Middle frontal gyrus (tissue), 1 donor: Measurements from ENCODE around the gene BHLHA15.

Source experiments
- DNase-seq: peaks from one replicate; pipeline ENCODE4 v3.0.0-alpha.2; 2015; ENCODE audit warnings: low spot score; ENCODE audit errors: extremely low spot score

Gene BHLHA15

DNA sequence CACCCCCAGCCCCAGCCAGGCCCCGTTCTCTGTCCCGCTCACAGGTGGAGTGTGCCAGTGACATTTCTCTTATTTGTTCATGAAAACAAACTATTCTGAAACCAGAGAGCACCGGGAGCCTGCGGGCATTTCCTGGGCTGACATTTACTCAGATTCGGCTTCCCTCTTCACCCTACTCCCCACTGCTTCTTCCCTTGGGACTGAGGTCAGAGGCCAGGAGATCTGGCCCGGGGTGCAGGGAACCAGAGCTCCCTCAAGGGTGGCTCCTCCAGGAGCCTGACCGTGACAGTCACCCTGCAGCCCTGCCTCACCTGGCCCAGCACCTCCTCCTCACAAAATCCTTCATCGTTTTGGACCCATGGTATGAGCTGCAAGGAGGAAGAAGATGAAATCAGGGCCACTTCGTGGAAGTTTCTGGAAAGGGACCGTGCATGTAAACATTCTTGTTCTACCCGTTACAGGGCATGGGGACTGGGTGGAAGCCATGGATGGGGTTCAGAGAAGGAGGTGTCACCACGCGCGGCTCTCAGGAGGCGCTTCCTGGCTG is 12.2 kb downstream of the BHLHA15 start:
- no peak for DNase-seq

DNA sequence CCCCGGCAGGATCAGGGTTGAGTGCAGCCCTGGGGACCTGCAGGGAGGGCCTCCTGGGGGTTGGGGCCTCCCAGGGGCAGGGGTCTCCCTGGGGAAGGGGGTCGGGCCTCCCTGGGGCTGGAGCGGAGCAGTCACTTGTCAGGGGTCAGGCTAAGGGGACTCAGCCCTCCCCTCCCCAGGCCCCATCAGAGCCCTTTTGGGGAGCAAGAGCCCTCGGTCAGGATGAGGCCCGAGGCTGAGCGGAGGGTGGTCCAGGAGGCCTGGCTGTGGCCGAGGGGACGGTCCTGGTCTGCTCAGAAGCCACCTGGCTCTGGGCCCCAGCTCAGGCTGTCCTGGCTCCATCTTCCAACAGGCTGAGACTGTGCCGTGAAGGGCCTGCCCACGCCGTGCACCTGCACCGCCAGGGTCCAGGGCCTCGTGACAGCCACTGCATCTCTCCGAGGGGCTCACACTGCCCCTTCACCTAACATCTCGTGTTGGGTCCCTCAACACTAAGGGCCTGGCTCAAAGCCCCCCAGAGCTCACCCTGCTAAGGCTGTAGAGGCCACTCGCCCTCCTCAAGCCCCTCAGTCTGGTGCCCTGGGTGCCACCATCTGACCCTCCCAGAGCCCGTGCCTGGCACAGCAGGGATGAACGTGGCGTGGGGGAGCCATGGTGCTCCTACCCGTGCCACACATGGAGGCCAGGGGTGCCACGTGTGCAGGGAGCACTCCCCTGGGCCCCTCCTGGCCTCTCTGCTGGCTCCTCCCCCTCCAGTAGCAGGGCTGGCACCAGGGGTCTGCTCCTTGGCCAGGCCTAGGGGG is 12.9 kb downstream of the BHLHA15 start:
- DNase-seq = no peak

DNA sequence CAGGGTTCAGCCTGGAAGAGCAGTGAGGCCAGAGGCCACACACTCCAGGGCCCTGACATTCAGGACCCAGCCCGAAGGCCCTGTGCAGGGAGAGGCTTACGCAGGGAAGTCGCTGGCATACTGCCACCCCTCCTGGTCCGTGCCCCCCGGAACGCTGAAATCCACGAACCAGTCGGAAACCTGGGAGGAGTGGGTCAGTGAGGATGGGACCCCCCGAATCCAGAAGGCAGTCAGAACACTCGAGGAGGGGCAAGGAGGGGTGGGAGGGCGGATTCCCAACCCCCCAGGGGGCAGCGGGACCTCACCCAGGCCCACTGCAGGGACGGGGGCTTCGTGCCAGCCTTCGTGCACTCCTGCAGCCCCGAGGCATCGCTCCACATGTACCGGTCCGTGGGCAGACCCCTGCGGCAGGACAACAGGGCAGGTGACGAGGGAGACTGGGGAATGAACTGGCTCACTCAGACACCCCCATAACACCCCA is 13.5 kb downstream of the BHLHA15 start:
- no peak for DNase-seq

DNA sequence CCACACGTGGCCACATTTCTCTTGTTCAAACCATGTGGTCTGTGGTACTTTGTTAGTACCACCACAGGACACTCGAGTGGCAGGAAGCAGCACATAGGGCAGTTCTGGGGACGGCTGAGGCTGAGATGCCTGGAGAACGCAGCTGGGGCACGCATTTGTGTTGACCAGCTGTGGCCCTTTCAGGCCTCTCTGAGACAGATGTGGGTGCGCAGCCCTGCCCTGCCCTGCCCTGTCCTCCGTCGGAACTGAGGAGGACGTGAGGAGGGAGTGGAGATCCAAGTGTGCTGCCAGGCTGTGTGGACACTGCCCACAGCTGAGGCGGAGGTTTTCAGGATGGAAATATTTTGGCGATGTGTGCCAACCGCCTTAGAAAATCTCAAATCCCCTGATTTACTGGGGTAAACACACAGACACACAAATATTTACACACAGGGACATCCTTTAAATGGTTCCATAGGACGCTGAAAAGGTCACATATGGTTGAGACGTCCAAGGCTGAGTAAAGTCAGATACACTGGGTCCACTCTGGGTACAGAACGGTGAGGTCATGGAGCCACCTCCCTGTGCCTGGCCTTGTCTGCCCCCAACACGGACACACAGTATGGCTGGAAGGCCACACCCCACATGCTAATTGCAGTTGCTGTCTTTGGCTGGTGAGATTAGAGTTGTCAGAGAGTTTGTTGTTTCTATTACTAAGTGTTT is 14.8 kb downstream of the BHLHA15 start:
- no peak for DNase-seq

DNA sequence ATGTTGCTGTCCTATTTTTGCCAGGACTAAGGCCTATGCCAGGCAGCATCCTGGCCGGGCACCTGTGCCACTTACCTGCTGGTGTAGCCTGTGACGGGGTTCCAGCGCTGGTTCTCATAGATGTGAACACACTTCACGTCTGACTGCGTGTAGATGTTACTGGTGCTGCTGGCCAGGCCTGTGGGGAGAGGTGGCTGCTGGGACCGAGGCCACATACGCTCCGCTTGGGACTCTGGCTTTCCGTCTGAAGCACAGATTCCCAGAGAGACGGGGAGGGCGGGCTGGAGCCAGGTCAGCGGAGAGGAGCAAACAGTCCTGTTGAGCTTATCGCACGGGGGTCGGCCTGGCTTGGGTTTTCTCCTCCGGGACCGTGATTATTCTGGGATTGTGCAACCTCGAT is 16.7 kb downstream of the BHLHA15 start:
- no peak for DNase-seq

DNA sequence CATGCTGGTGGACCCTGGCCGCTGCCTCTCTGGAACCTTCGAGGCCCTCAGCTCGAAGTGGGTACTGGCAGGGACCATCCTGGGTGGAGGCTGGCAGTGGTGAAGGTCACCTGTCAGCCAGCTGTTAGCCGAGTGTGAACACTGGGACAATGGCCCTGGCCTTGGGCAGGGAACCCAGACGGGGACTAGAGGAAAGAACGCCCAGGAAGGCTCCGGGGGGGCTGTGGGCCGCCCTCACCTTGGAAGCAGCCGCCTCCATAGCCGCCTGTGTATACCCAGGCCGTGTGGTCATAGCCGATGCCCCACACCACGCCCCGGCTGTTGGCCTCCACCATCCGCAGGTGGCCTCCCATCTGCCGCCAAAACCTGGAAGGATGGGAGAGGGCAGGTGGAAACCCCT is 17.6 kb downstream of the BHLHA15 start:
- DNase-seq = no peak

DNA sequence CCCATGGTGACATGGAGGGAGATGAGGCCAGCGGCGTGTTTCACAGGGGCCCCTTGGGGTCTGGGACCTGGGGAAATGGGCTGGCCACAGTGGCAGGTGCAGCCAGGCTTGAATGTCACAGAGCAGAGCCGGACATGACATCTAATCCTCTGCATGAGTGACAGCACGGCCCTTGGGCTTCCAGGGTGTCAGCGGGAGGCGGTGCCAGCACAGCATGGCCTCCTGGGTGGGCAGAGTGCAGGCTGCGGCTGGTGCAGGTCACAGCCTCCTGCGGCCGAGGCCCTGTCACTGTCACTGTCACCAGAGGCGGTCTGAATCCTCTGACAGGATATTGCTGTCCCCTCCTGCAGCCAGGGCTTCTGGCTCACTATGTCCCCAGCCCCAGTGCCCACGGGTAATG is 18.2 kb downstream of the BHLHA15 start:
- DNase-seq = no peak

DNA sequence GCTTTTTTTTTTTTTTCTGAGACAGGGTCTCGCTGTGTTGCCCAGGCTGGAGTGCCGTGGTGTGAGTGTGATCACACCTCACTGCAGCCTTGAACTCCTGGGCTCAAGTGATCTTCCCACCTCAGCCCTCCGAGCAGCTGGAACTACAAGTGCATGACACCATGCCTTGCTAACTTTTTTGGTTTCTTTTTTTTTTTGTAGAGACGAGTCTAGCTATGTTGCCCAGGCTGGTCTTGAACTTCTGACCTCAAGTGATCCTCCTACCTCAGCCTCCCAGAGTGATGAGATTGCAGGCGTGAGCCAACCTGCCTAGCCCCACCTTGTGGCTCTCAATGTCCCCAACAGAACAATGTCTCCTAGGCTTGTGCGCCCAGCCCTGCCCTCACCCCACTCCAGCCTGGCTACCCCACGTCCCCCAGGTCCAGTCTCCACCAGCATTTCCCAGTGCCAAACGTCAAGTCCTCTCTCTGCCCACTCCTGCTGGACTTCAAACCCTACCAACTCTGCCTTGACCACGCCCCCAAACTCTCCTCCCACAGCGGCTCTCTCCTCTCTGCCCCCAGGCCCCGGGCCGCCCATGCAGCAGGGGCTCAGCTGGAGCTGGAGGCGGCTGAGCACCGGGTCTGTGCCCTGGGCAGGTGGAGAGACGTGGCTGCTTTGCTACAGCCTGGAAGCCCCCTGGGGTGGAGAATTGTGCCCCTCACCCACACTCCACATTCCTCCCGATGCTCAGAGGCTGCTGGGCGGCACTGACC is 18.9 kb downstream of the BHLHA15 start:
- no peak for DNase-seq

DNA sequence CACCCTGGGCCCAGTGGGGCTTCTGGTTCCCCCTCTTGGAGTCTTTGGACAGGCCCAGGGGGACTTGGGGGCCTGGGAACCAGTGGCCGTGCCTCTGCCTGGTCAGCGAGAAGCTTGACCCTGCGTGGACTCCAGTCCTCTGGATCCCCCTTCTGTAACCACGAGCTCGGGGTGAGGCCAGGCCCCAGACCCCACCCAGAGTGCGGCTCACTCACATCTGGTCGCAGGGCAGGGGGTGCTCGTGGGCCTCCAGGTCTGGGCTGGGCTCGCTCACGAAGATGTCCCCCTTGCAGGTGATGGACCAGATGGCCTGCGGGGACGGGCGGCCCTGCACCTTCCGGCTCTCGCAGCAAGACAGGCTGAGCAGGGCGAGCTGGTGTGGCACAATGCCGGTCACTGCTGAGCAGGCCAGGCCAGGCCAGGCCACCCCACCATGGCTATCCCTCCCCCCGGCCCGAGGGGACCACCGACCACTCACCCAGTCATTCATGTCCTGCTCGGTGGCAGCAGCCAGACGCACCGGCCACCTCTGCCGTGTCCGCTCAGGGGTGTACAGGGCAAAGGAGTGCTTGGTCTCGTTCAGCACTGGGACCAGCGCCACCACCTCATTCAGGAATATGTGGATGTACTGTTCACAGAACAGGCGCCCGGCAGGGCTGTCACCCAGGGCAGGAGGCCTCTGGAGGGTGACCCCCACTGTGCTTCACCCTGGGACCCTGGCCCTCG is 19.7 kb downstream of the BHLHA15 start:
- DNase-seq = no peak

DNA sequence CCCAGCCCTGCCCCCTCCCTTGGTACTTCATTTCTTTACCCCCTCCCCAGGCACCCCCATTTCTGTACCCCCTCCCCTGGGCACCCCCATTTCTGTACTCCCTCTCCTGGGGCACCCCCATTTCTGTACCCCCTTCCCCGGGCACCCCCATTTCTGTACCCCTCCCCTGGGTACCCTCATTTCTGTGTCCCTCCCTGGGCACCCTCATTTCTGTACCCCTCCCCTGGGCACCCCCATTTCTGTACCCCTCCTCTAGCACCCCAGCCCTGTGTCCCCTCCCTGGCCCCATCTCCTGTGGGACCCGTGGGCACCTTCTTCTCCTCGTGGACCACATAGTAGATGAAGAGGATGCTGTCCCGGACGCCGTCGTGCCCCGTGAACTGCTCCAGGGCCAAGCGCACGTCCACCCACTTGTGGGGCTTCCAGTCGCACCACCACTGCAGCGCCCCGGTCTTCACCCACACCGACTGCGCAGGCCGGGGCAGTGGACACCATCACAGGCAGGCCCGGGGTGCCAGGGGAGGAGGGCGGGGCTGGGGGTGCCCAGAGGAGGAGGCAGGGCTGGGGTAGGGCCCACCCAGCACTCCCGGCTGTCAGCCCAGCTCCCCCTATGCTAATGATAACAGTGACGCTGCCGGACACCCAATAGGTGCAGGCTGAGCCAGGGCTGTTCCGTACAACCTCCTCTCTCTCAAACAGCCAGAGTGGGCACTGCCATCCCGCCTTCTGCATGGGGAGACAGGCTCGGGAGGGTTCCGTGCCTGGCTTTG is 20.4 kb downstream of the BHLHA15 start:
- DNase-seq = no peak

DNA sequence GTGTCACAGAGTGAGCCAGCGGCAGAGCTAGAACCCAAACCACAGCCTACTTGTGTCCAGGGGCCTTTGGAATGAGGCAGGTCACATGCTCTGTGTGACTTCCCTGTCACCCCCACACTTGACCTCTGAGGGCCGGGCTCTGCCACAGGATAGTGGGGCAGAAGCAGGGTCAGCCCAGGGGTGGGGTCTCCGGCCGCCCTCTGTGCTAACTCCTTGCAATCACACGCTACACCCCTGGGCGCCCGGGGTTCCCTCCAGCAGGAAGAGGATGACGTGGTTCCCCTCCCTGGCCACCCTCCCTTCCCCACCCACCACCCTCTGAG is 21.0 kb downstream of the BHLHA15 start:
- DNase-seq = no peak

DNA sequence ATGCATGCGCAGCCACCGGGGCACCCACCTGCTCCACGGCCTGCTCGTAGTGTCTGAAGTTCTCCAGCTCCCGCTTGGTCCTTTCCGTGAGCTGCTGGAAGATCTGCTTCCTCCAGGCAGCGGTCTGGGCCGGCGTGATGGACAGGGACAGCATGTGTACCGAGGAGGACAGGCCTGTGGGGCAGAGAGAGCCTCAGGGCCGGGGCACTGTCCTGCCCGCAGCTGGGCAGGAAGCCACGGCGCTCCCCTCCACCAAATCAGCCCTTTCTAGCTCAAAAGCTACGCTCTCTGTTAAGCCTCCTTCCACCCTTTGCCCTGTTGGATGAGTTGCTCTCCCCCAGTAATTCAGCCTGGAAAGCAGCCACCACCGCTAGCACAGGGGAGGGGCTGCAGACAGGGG is 21.6 kb downstream of the BHLHA15 start:
- no peak for DNase-seq

DNA sequence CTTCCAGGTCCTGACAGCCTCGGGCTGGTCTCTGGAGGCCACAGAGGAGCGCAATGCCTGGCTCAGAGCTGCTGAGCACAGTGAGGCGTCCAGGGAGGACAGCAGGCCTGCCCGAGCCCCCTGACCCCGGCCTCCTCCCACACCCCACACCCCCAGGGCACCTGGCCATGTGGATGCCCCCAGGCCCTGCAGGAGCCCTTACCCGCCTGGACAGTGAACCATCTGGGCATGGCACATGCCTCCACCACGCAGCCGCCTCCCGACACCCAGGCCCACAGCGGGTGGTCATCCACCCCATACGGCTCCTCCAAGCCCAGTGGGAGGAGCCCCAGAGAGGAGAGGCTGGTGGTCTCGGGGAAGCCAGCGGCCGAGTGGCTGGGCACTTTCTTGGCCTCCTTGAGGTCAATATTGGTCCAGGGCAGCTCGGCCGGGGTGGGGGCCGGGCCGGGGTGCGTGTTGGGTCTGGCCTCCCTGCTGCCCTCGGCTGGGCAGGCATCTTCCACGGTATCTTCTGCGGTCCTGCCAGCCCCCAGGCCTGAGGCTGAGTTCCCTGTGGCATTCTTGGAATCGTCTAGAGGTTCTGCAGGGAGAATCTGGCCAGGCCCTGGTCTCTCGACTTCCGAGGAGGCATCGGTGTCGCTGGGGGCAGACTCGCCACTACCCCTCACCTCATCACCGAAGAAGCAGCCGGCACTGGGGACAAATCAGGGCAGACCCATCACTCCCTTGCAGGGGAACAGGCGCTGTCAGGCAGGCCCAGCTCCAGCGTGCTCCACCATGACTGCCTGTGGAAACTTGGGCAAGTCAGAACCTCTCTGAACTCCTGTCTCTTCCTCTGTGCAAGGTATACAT is 22.2 kb downstream of the BHLHA15 start:
- no peak for DNase-seq

DNA sequence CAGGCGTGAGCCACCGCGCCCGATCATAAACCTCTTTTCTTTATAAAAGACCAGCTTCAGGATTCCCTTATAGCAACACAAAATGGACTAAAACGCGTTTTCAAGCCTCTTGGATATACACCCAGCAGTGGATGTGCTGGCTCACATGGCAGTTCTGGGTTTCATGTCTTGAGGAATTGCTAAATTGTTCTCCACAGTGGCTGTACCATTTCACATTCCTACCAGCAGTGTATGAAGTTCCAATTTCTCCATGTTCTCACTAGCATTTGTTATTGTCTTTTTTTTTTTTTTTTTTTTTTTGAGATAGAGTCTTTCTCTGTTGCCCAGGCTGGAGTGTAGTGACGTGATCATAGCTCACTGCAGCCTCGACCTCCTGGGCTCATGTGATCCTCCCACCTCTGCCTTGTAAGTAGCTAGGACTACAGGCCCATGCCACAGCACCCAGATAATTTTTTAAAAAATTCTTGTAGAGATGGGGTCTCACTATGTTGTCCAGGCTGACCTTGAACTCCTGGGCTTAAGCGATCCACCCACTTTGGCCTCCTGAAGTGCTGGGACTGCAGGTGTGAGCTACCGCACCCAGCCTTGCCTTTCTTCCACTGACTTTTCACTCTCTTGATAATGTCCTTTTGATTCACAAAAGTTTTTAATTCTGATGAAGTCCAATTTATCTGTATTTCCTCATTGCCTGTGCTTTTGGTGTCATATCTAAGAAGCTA is 23.3 kb downstream of the BHLHA15 start:
- DNase-seq = no peak

DNA sequence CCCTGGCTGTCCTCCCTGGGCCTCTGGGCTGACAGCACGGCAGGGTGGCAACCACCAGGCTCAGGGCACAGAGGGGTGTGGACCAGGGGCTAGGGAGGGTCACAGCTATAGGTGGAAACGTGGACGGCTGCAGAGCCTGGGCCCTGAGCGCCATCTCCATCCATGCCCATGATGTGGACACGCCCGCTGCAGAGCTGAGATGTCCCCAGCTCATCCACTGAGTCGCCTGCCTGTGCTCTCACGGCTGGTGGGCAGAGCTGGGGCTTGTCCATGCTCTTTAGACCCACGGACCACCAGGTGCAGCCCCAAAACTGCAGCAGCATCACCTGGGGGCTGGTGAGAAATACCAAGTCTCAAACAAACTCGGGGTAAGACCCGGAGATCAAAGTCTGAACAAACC is 24.7 kb downstream of the BHLHA15 start:
- DNase-seq = no peak

DNA sequence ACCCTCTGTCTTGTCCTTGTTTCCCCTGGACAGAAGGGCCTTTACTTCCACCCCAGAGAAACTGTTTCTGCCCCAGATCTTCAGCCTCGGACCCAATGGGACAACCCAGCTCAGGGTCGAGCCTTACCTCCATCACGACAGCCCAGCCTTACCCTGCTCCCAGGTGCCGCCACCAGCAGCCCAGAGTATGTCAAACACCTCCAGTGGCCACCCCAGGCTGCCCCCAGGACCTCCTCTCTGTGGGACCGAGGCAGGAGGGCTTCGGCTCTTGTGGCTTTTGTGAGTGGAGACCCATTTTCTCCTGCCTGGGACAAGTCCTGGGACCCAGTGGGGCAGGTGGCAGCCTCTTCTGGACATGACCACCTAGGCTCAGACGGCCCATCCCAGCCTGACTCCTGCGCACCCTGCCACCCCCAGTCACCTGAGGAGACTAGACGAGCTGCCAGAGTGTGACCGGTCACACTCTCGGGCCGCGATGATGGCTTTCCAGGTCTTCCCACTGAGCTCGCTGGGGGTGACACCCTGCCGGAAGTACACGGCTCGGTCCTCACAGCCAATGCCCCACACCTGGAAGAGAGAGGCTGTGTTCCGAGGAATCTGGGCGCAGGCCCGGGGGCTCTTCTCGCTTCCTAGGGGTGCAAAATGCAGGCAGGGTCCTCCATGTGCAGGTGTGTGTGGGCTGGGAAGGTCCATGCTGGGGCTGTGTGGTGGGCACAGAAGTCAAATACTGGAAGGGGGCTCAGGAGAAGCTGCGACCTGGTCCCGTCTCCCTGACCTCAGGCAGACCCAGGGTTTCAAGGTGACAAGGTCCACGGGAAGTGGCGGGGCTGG is 25.3 kb downstream of the BHLHA15 start:
- no peak for DNase-seq

DNA sequence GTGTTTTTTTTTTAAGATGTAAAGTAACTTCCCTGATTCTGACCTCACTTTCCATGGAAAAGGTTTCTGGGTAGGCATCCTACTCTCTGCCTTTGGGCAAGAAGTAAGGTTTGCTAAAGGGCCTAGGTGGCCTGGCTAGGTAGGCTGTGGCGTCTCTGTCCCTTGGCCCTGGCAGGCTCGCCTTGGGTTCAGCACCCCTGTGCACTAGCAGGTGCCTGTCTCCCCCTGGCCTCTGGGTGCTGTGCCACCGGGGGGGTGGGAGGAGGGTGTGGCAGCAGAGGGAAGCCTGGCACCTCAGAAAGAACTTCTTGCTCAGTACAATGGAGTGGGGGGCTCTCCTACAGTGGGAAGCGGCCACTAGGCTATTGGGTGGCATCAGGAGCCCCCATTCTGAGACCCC is 26.8 kb downstream of the BHLHA15 start:
- DNase-seq = no peak

DNA sequence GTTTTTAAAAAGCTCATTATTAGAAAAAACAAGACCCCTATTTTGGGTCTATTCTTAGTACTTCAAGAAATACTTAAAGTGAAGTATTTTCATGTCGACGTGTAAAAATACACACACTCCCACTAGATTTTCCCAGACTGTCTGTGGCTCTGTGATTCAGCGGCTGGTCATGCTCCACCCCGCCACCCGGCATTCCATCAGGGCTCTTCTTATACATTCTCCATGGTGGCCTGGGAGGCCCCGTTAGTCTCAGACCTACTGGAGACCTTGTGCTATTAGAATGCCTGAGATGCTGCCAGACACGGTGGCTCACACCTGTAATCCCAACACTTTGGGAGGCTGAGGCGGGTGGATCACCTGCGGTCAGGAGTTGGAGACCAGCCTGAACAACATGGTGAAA is 27.7 kb downstream of the BHLHA15 start:
- no peak for DNase-seq
